Activated CD4-positive, alpha-beta T cell treated with anti-CD3 and anti-CD28 coated beads for 4 hours (primary cell): ENCODE results near the gene CSF1R.
"Not testable (repeated sequence)": the region's sequence is repeated elsewhere in the genome, so short reads cannot be mapped to it uniquely, and the experiment has no call there.

Source experiments
- DNase-seq, 2 donors: peaks; one replicate each; pipeline ENCODE4 v3.0.0-alpha.2; 2020

CSF1R gene

GRCh38 chr5:150054569-150054968 lies 31.8 kb downstream of the CSF1R start:
- no peak for DNase-seq

- DNase-seq = no peak
These were observed 32.5 kb downstream of the CSF1R start for GRCh38 chr5:150053713-150054392.

GRCh38 chr5:150052956-150053712 lies 33.2 kb downstream of the CSF1R start:
- DNase-seq = no peak

GRCh38 chr5:150052226-150052955 lies 34.0 kb downstream of the CSF1R start:
- no peak for DNase-seq

- DNase-seq = no peak
These were observed 34.6 kb downstream of the CSF1R start for GRCh38 chr5:150051657-150052195.

- not testable (repeated sequence) for DNase-seq
These were observed 36.1 kb downstream of the CSF1R start for GRCh38 chr5:150050172-150050811.

GRCh38 chr5:150046031-150046430 lies 40.3 kb downstream of the CSF1R start:
- no peak for DNase-seq

GRCh38 chr5:150045549-150045948 lies 40.8 kb downstream of the CSF1R start:
- no peak for DNase-seq

GRCh38 chr5:150044712-150045111 lies 41.6 kb downstream of the CSF1R start:
- DNase-seq = no peak

GRCh38 chr5:150044329-150044681 lies 42.0 kb downstream of the CSF1R start:
- DNase-seq = no peak

- no peak for DNase-seq
These were observed 42.6 kb downstream of the CSF1R start for GRCh38 chr5:150043657-150044328.

- DNase-seq = no peak
These were observed 43.9 kb downstream of the CSF1R start for GRCh38 chr5:150042459-150042858.

- DNase-seq = no peak
These were observed 47.8 kb downstream of the CSF1R start for GRCh38 chr5:150038547-150038946.

- no peak for DNase-seq
These were observed 49.8 kb downstream of the CSF1R start for GRCh38 chr5:150036513-150036912.

GRCh38 chr5:150035139-150035895 lies 51.0 kb downstream of the CSF1R start:
- no peak for DNase-seq

- no peak for DNase-seq
These were observed 51.7 kb downstream of the CSF1R start for GRCh38 chr5:150034662-150035061.

GRCh38 chr5:150033334-150033733 lies 53.0 kb downstream of the CSF1R start:
- DNase-seq = no peak

GRCh38 chr5:150028047-150028446 lies 58.3 kb downstream of the CSF1R start:
- not testable (repeated sequence) for DNase-seq

GRCh38 chr5:150026682-150027172 lies 59.6 kb downstream of the CSF1R start:
- no peak for DNase-seq

GRCh38 chr5:150024346-150024984 lies 61.9 kb downstream of the CSF1R start:
- DNase-seq = no peak

GRCh38 chr5:150023136-150023535 lies 63.2 kb downstream of the CSF1R start:
- no peak for DNase-seq
